Panc1 (cell line): ENCODE results near the gene ADGRB3. TPM values are rescaled to one million over a fixed set of nuclear protein-coding genes. Genes with fewer than 3 reads are reported as not detected.
"Not testable (repeated sequence)": the region's sequence is repeated elsewhere in the genome, so short reads cannot be mapped to it uniquely, and the experiment has no call there.

Experiments used
- ATAC-seq: fragments of 200-7000 bp; cut with Tn5 transposase; 2 replicates; pipeline ENCODE4 v1.9.1; 2020; ENCODE audit warnings: mild to moderate bottlenecking, moderate library complexity
- BruUV-seq: library from RNA; stranded (reverse); fragments of 400-500 nt; replicated peaks from 2 replicates; lab custom pipeline; 2021; lab: Mats Ljungman, UMichigan
- CTCF ChIA-PET: fragments of 300-600 bp; sonication (Branson Sonifier 250); formaldehyde crosslinking; loops from one replicate; lab custom pipeline; 2022; ENCODE audit warnings: antibody characterized with exemption; lab: Charles Lee
- POLR2A ChIA-PET: fragments of 300-600 bp; sonication (Branson Sonifier 250); formaldehyde crosslinking; loops from one replicate; lab custom pipeline; 2022; ENCODE audit warnings: antibody characterized with exemption; lab: Charles Lee
- DNase-seq: peaks from one replicate; pipeline ENCODE4 v3.0.0-alpha.2; 2010; ENCODE audit warnings: low read depth, low spot score
- H3K27ac ChIP-seq: 2 replicates; pipeline ENCODE4 v1.5.1; 2011; ENCODE audit warnings: mild to moderate bottlenecking, low read length, inconsistent platforms
- H3K27me3 ChIP-seq: fragments of 200-500 bp; sonication (Bioruptor generic); 2 replicates; pipeline ENCODE4 v1.6.0; 2014; ENCODE audit warnings: low read length, inconsistent platforms; ENCODE audit not compliant: control insufficient read depth, insufficient read depth
- H3K36me3 ChIP-seq: fragments of 200-500 bp; sonication (Bioruptor generic); 2 replicates; pipeline ENCODE4 v1.5.1; 2014; ENCODE audit warnings: inconsistent platforms, mild to moderate bottlenecking, low read length, moderate library complexity; ENCODE audit not compliant: control insufficient read depth, insufficient read depth
- H3K4me1 ChIP-seq: 2 replicates; pipeline ENCODE4 v1.5.1; 2011; ENCODE audit warnings: inconsistent platforms, mild to moderate bottlenecking, low read length, moderate library complexity; ENCODE audit not compliant: control insufficient read depth, insufficient read depth
- H3K4me3 ChIP-seq, 2 experiments: 2 replicates each; pipeline ENCODE4 v1.5.1; 2011 to 2012; ENCODE audit warnings: low read depth in 2 of 2, low read length in 2 of 2, mild to moderate bottlenecking in 2 of 2, inconsistent platforms in 1 of 2, moderate library complexity in 1 of 2
- H3K9me3 ChIP-seq: fragments of 200-500 bp; sonication (Bioruptor generic); 2 replicates; pipeline ENCODE4 v1.5.1; 2014; ENCODE audit warnings: low read depth, mild to moderate bottlenecking, inconsistent platforms, low read length, moderate library complexity; ENCODE audit not compliant: control insufficient read depth, insufficient read depth
- CTCF ChIP-seq: fragments of 450-650 bp; IDR thresholded peaks from 2 replicates; pipeline ENCODE4 v1.5.1; 2017; ENCODE audit warnings: mild to moderate bottlenecking
- POLR2AphosphoS5 ChIP-seq: IDR thresholded peaks from 2 replicates; pipeline ENCODE4 v1.6.1; 2012; ENCODE audit warnings: mild to moderate bottlenecking, low read depth, low read length, moderate library complexity
- SIN3A ChIP-seq: IDR thresholded peaks from 2 replicates; pipeline ENCODE4 v1.6.1; 2012; ENCODE audit warnings: low read depth, mild to moderate bottlenecking, low read length, moderate library complexity, borderline replicate concordance; ENCODE audit not compliant: insufficient read depth
- TCF7L2 ChIP-seq: IDR thresholded peaks from 2 replicates; pipeline ENCODE4 v1.6.1; 2011; ENCODE audit warnings: mild to moderate bottlenecking, low read depth, low read length, inconsistent platforms
- in situ Hi-C: cut with HindIII; loops from 2 replicates; pipeline ENCODE4 v1.10.0; 2016; ENCODE audit warnings: low sequenced_read_pairs, low pct_unique_long_range_greater_than_20kb
- intact Hi-C: fragments of 100-400 bp; cut with micrococcal nuclease; formaldehyde crosslinking; loops from one replicate; pipeline ENCODE4 v1.10.0; 2022; ENCODE audit not compliant: unreplicated experiment
- total RNA-seq: library from RNA; stranded (reverse); gene quantifications from one replicate; pipeline ENCODE4 v1.2.1, GENCODE V29; 2021; ENCODE audit not compliant: unreplicated experiment
- TF ChIP-seq, protein P1 (sequence below), 2 experiments: IDR thresholded peaks; 2 replicates each; pipeline ENCODE4 v1.6.1; 2011 to 2012; ENCODE audit warnings: low read depth in 2 of 2, control low read depth in 1 of 2, low read length in 1 of 2, mild to moderate bottlenecking in 1 of 2, moderate library complexity in 1 of 2; ENCODE audit not compliant: insufficient read depth in 1 of 2

The ADGRB3 gene
- total RNA-seq, 1 experiment from 2014 or later: 0.10 TPM

DNA sequence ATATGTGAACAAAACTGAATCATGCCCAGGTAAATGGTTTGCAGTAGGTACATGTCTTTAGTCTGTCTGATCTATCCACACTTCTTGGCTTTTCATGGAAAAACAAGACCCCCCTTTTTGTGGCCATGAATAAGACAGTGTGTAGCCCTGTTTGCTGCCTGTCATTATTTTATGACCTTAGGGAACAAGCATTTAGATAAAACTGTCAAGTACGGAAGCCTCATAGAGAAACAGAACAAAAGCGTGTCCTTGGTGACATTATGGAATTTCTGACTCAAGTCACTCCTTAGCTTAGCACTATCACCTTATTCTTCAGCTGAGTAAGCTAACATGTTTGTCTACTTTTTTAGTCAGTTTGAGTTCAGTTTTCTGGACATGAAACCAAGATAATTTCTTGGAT lies 476.2 kb downstream of the ADGRB3 start:
- Histone ChIP-seq H3K27me3 (no peaks in the 10 kb centered on the region), H3K9me3 (no peaks in the 10 kb centered on the region), H3K36me3 (no peaks in the 10 kb centered on the region), H3K27ac (no peak overlapping the region), H3K4me3 (no peak overlapping the region), H3K4me1 (no peaks in the 10 kb centered on the region)
- no TSS peak for BruUV-seq
- CTCF ChIA-PET: no interaction called here
- in situ Hi-C loops (no loop called here), intact Hi-C loops (no loop called here)
- POLR2A ChIA-PET: no interaction called here
- no peak for ATAC-seq
- no peak for DNase-seq
- TF ChIP-seq, protein P1, sequence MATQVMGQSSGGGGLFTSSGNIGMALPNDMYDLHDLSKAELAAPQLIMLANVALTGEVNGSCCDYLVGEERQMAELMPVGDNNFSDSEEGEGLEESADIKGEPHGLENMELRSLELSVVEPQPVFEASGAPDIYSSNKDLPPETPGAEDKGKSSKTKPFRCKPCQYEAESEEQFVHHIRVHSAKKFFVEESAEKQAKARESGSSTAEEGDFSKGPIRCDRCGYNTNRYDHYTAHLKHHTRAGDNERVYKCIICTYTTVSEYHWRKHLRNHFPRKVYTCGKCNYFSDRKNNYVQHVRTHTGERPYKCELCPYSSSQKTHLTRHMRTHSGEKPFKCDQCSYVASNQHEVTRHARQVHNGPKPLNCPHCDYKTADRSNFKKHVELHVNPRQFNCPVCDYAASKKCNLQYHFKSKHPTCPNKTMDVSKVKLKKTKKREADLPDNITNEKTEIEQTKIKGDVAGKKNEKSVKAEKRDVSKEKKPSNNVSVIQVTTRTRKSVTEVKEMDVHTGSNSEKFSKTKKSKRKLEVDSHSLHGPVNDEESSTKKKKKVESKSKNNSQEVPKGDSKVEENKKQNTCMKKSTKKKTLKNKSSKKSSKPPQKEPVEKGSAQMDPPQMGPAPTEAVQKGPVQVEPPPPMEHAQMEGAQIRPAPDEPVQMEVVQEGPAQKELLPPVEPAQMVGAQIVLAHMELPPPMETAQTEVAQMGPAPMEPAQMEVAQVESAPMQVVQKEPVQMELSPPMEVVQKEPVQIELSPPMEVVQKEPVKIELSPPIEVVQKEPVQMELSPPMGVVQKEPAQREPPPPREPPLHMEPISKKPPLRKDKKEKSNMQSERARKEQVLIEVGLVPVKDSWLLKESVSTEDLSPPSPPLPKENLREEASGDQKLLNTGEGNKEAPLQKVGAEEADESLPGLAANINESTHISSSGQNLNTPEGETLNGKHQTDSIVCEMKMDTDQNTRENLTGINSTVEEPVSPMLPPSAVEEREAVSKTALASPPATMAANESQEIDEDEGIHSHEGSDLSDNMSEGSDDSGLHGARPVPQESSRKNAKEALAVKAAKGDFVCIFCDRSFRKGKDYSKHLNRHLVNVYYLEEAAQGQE (IDR thresholded peaks at IDR 0.05; ENCODE audit: insufficient read depth in 1 of 2, low read depth in 2 of 2, low read length in 1 of 2): no peak
- no peak for TF ChIP-seq TCF7L2

DNA sequence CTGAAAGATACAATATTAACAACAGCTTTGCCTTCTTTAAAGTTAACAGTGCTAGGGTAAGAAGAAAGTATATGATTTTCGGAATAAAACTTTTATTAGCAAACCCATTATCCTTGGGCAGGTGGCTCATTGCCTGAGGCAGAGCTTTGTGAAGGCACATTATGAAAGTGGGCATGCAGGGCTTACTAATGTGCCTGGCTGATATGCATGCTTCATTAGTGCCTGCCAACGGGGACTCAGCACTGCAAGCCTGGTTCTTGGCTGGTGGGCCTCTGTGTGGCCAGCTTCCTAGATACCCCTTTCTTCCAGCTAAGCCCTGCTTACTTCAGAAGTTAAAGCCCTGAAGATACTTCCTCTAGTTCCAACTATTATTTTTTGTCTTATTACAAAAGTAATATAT lies 481.6 kb downstream of the ADGRB3 start:
- H3K4me3 ChIP-seq: no peak overlapping the region
- no peak for DNase-seq
- H3K27ac ChIP-seq: no peak overlapping the region
- ChIA-PET POLR2A (no interaction called here), CTCF (no interaction called here)
- no peaks in the 10 kb centered on the region for H3K4me1 ChIP-seq
- no peak for TF ChIP-seq SIN3A
- TF ChIP-seq, protein P1 (IDR thresholded peaks at IDR 0.05; ENCODE audit: insufficient read depth in 1 of 2, low read depth in 2 of 2, low read length in 1 of 2): no peak
- TF ChIP-seq POLR2AphosphoS5: no peak
- TF ChIP-seq TCF7L2: no peak
- TF ChIP-seq CTCF: no peak
- no TSS peak for BruUV-seq
- H3K9me3 ChIP-seq: no peaks in the 10 kb centered on the region
- in situ Hi-C loops: no loop called here
- H3K27me3 ChIP-seq: no peaks in the 10 kb centered on the region
- no peaks in the 10 kb centered on the region for H3K36me3 ChIP-seq
- ATAC-seq: no peak
- intact Hi-C loops: no loop called here

DNA sequence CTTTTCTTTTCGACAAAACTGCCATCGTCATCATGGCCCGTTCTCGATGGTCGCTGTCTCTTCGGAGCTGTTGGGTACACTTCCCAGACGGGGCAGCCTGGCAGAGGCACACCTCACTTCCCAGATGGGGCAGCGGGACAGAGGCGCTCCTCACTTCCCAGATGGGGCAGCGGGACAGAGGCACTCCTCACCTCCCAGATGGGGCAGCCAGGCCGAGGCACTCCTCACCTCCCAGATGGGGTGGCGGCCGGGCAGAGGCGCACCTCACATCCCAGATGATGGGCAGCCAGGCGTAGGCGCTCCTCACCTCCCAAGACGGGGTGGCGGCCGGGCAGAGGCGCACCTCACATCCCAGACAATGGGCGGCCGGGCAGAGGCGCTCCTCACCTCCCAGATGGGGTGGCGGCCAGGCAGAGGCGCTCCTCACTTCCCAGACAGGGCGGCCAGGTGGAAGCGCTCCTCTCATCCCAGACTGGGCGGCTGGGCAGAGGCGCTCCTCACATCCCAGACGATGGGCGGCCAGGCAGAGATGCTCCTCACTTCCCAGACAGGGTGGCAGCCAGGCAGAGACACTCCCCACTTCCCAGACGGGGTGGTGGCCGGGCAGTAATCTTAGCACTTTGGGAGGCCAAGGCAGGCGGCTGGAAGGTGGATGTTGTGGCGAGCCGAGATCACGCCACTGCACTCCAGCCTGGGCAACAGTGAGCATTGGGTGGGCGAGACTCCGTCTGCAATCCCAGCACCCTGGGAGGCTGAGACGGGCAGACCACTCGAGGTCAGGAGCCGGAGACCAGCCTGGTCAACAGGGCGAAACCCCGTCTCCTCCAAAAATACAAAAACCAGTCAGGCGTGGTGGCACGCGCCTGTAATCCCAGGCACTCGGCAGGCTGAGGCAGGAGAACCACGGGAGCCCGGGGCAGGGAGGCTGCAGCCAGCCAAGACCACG lies 486.7 kb downstream of the ADGRB3 start:
- H3K4me3 ChIP-seq, CTCF ChIA-PET, H3K27me3 ChIP-seq, H3K9me3 ChIP-seq, H3K27ac ChIP-seq, intact Hi-C loops, ATAC-seq, in situ Hi-C loops, BruUV-seq, H3K36me3 ChIP-seq, H3K4me1 ChIP-seq, POLR2A ChIA-PET, DNase-seq: not testable (repeated sequence)
